ENCODE data around the gene PKP3. TPM values are rescaled to one million over a fixed set of nuclear protein-coding genes. Genes with fewer than 3 reads are reported as not detected.
A peak's percentile ranks its signal among the peaks of the same experiment; 100 is the strongest.

Gene PKP3, protein sequence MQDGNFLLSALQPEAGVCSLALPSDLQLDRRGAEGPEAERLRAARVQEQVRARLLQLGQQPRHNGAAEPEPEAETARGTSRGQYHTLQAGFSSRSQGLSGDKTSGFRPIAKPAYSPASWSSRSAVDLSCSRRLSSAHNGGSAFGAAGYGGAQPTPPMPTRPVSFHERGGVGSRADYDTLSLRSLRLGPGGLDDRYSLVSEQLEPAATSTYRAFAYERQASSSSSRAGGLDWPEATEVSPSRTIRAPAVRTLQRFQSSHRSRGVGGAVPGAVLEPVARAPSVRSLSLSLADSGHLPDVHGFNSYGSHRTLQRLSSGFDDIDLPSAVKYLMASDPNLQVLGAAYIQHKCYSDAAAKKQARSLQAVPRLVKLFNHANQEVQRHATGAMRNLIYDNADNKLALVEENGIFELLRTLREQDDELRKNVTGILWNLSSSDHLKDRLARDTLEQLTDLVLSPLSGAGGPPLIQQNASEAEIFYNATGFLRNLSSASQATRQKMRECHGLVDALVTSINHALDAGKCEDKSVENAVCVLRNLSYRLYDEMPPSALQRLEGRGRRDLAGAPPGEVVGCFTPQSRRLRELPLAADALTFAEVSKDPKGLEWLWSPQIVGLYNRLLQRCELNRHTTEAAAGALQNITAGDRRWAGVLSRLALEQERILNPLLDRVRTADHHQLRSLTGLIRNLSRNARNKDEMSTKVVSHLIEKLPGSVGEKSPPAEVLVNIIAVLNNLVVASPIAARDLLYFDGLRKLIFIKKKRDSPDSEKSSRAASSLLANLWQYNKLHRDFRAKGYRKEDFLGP
- 125 to 245 TPM (median 127 TPM) in 3 replicates for polyA plus RNA-seq
- 112 TPM for polyA plus RNA-seq (2011; ENCODE audit: low read depth)
- 67.9 and 176 TPM in 2 replicates for polyA plus RNA-seq (2011; cell fraction: cytosol; rRNA removed)
- polyA plus RNA-seq (2011; cell fraction: nucleus; rRNA removed) = 163 and 226 TPM in 2 replicates
- polyA plus RNA-seq (2012; ENCODE audit: low replicate concordance) = 180 and 202 TPM in 2 replicates
- polyA minus RNA-seq = 98.9 to 231 TPM (median 193 TPM) in 3 replicates
- 467 TPM for polyA minus RNA-seq (2011; cell fraction: cytosol; rRNA and poly(A)+ RNA removed)
- polyA minus RNA-seq (2011; cell fraction: nucleus; rRNA and poly(A)+ RNA removed) = 173 and 240 TPM in 2 replicates

DNA sequence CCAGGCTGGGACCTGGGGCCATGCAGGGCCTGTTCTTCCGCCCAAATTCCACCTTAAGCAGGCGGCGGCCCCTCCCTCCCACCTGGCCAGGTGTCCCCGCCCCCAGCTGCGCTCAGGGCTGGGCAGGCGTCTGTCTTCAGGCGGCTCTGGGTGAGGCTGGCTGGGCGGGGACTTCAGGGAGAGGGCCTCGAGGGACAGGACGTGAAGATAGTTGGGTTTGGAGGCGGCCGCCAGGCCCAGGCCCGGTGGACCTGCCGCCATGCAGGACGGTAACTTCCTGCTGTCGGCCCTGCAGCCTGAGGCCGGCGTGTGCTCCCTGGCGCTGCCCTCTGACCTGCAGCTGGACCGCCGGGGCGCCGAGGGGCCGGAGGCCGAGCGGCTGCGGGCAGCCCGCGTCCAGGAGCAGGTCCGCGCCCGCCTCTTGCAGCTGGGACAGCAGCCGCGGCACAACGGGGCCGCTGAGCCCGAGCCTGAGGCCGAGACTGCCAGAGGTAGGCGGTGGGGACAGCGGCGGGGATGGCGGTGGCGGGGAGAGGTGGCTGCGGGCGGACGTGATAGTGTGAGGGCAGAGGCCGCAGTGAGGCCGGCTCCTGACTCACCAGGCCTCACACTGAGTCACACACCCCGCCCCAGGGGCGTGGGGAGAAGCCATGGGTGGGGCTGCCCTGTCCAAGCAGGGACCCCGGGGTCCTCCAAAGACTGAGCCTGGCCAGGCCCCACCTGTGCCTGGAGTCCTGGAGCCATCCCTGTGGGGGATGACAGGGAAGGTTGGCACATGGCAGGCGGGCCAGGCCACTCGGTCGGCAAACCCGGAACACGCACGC lies at the start of gene PKP3:
TSS of gene PKP3 (plus strand) at position 176 of the 824 bp plus-strand sequence. CDS start at position 260, 84 bp downstream.
- H3K4me1 ChIP-seq (ENCODE audit: control insufficient read depth, extremely low read depth, insufficient read depth, low read length) = peaks cover 25% of the 10 kb centered on the region
- peak within 1 kb of the TSS; percentile 61 to 95 (median 82) for H3K4me3 ChIP-seq (ENCODE audit: control insufficient read depth in 2 of 3, extremely low read depth in 1 of 3, insufficient read depth in 2 of 3, low read depth in 1 of 3, low read length in 3 of 3)
- TF ChIP-seq, protein P1, sequence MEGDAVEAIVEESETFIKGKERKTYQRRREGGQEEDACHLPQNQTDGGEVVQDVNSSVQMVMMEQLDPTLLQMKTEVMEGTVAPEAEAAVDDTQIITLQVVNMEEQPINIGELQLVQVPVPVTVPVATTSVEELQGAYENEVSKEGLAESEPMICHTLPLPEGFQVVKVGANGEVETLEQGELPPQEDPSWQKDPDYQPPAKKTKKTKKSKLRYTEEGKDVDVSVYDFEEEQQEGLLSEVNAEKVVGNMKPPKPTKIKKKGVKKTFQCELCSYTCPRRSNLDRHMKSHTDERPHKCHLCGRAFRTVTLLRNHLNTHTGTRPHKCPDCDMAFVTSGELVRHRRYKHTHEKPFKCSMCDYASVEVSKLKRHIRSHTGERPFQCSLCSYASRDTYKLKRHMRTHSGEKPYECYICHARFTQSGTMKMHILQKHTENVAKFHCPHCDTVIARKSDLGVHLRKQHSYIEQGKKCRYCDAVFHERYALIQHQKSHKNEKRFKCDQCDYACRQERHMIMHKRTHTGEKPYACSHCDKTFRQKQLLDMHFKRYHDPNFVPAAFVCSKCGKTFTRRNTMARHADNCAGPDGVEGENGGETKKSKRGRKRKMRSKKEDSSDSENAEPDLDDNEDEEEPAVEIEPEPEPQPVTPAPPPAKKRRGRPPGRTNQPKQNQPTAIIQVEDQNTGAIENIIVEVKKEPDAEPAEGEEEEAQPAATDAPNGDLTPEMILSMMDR (optimal IDR thresholded peaks at IDR 0.05 in 1 of 3, IDR thresholded peaks at IDR 0.05 in 1 of 3, conservative IDR thresholded peaks at IDR 0.05 in 1 of 3; ENCODE audit: extremely low read depth in 1 of 3, insufficient read depth in 2 of 3, low read length in 3 of 3) = no peak
- no peak for TF ChIP-seq EZH2 (IDR thresholded peaks at IDR 0.05; ENCODE audit: low read length)
- H2AFZ ChIP-seq (ENCODE audit: control insufficient read depth, low read length) = no peak within 1 kb of the TSS
- H3K4me2 ChIP-seq (ENCODE audit: control insufficient read depth, extremely low read depth, insufficient read depth, low read depth, low read length) = peak within 1 kb of the TSS; percentile 93
- peak; percentile 88 for DNase-seq (ENCODE audit: low read depth, low spot score)
- H3K9me3 ChIP-seq (ENCODE audit: control insufficient read depth, low read depth, low read length) = no peaks in the 10 kb centered on the region
- peak within 1 kb of the TSS; percentile 97 for H3K27ac ChIP-seq (ENCODE audit: control insufficient read depth, insufficient read depth, low read length)
- peaks cover 3 to 27% of the 10 kb centered on the region in 2 experiments for H3K36me3 ChIP-seq (ENCODE audit: control insufficient read depth in 2 of 2, extremely low read depth in 1 of 2, insufficient read depth in 2 of 2, low read length in 2 of 2)
- H3K9ac ChIP-seq (ENCODE audit: control insufficient read depth, extremely low read depth, insufficient read depth, low read length) = peak within 1 kb of the TSS; percentile 83
- peaks cover 71% of the 10 kb centered on the region for H3K79me2 ChIP-seq (ENCODE audit: control insufficient read depth, insufficient read depth, low read length)
- no peaks in the 10 kb centered on the region for H3K27me3 ChIP-seq (ENCODE audit: control insufficient read depth, extremely low read depth, insufficient read depth, low read length)
- peak; percentile 63 for FAIRE-seq
- dilution Hi-C loops (cut with MboI; ENCODE audit: extremely low pct_ligation_motif_present, low sequenced_read_pairs) = no loop called here
- H3K9me1 ChIP-seq (ENCODE audit: control insufficient read depth, extremely low read depth, insufficient read depth, low read length) = no peaks in the 10 kb centered on the region
- peaks cover 10% of the 10 kb centered on the region for H4K20me1 ChIP-seq (ENCODE audit: control insufficient read depth, extremely low read depth, insufficient read depth, low read length)

DNA sequence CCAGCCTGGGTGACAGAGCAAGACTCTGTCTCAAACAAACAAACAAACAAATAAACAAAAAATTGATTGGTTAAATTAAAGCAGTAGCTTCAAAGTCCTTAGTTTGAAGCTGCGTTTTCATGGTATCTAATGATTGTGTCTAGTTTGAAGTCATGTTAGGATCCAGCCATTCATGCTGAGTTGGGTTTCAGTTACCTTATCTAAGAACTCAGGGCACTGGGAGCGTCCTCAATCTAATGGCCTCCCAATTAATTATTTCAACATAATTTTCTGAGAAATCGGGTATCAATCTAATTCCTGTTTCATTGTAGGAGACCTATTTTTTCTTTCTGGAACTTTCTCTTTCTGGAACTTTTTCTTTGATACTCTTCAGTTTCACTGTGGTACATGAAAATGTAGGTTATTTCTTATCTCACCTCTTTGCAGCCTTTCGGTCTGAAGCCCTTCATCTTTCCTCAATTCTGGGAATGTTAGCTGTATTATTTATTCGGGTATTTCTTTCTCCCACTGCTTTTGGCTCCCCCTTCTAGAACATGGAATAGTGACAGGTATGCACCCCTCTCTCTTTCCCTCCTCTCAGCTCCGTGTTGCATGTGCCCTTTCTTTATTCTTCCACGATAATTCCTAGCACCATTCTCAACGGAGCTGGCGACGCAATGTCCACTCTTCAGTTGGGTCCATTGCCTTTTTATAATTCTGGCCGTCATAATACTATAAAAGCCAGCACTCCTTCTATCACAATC lies 49.0 kb upstream of the PKP3 start:
- Histone ChIP-seq H2AFZ (ENCODE audit: control insufficient read depth, low read length) (no peak overlapping the region), H3K9me3 (ENCODE audit: control insufficient read depth, low read depth, low read length) (no peaks in the 10 kb centered on the region), H3K9ac (ENCODE audit: control insufficient read depth, extremely low read depth, insufficient read depth, low read length) (no peak overlapping the region), H3K4me2 (ENCODE audit: control insufficient read depth, extremely low read depth, insufficient read depth, low read depth, low read length) (no peak overlapping the region), H4K20me1 (ENCODE audit: control insufficient read depth, extremely low read depth, insufficient read depth, low read length) (no peaks in the 10 kb centered on the region), H3K36me3 (ENCODE audit: control insufficient read depth in 2 of 2, extremely low read depth in 1 of 2, insufficient read depth in 2 of 2, low read length in 2 of 2) (no peaks in the 10 kb centered on the region), H3K4me1 (ENCODE audit: control insufficient read depth, extremely low read depth, insufficient read depth, low read length) (peaks cover 3% of the 10 kb centered on the region), H3K4me3 (ENCODE audit: control insufficient read depth in 2 of 3, extremely low read depth in 1 of 3, insufficient read depth in 2 of 3, low read depth in 1 of 3, low read length in 3 of 3) (no peak overlapping the region), H3K9me1 (ENCODE audit: control insufficient read depth, extremely low read depth, insufficient read depth, low read length) (no peaks in the 10 kb centered on the region), H3K27ac (ENCODE audit: control insufficient read depth, insufficient read depth, low read length) (no peak overlapping the region), H3K27me3 (ENCODE audit: control insufficient read depth, extremely low read depth, insufficient read depth, low read length) (no peaks in the 10 kb centered on the region), H3K79me2 (ENCODE audit: control insufficient read depth, insufficient read depth, low read length) (no peaks in the 10 kb centered on the region)
- dilution Hi-C loops (cut with MboI; ENCODE audit: extremely low pct_ligation_motif_present, low sequenced_read_pairs) = no loop called here
- TF ChIP-seq, protein P1 (optimal IDR thresholded peaks at IDR 0.05 in 1 of 3, IDR thresholded peaks at IDR 0.05 in 1 of 3, conservative IDR thresholded peaks at IDR 0.05 in 1 of 3; ENCODE audit: extremely low read depth in 1 of 3, insufficient read depth in 2 of 3, low read length in 3 of 3) = no peak
- TF ChIP-seq EZH2 (IDR thresholded peaks at IDR 0.05; ENCODE audit: low read length) = no peak
- DNase-seq (ENCODE audit: low read depth, low spot score) (no peak), FAIRE-seq (no peak)
